IMR-90 (cell line): ENCODE measurements around the gene VILL. TPM values are rescaled to one million over a fixed set of nuclear protein-coding genes. Genes with fewer than 3 reads are reported as not detected.

ENCODE experiments used
- ATAC-seq: fragments of 200-7000 bp; cut with Tn5 transposase; 2 replicates; pipeline ENCODE4 v1.9.1; 2020; ENCODE audit warnings: low read depth, mild to moderate bottlenecking, moderate library complexity
- BruUV-seq: library from RNA; stranded (reverse); fragments of 400-500 nt; replicated peaks from 2 replicates; lab custom pipeline; 2021; lab: Mats Ljungman, UMichigan
- CTCF ChIA-PET: fragments of 300-600 bp; formaldehyde crosslinking; extraction: SDS; loops from one replicate; lab custom pipeline; 2021; ENCODE audit warnings: antibody characterized with exemption; lab: Yijun Ruan, JAX
- POLR2A ChIA-PET: fragments of 300-600 bp; sonication (Branson Sonifier 250); formaldehyde crosslinking; loops from one replicate; lab custom pipeline; 2022; ENCODE audit warnings: antibody characterized with exemption; ENCODE audit not compliant: unreplicated experiment; lab: Charles Lee
- DNase-seq: peaks from one replicate; pipeline ENCODE4 v3.0.0; 2013
- H2AFZ ChIP-seq: replicated peaks from 2 replicates; pipeline ENCODE3; 2013; ENCODE audit warnings: low read length, mild to moderate bottlenecking; ENCODE audit not compliant: poor library complexity
- H2AK5ac ChIP-seq: 2 replicates; pipeline ENCODE4 v1.6.1; 2013; ENCODE audit warnings: low read depth, low read length, inconsistent platforms
- H2AK9ac ChIP-seq: replicated peaks from 2 replicates; pipeline ENCODE3; 2013; ENCODE audit warnings: mild to moderate bottlenecking, low read depth, low read length, moderate library complexity; ENCODE audit not compliant: poor library complexity
- H2BK120ac ChIP-seq: 2 replicates; pipeline ENCODE4 v1.6.1; 2013; ENCODE audit warnings: low read depth, low read length, inconsistent platforms
- H2BK15ac ChIP-seq: 3 replicates; pipeline ENCODE4 v1.6.1; 2013; ENCODE audit warnings: low read depth, low read length, inconsistent platforms
- H2BK20ac ChIP-seq: 2 replicates; pipeline ENCODE4 v1.6.1; 2013; ENCODE audit warnings: low read depth, mild to moderate bottlenecking, inconsistent platforms, low read length, moderate library complexity
- H2BK5ac ChIP-seq: 2 replicates; pipeline ENCODE4 v1.6.1; 2013; ENCODE audit warnings: mild to moderate bottlenecking, low read depth, low read length, inconsistent platforms; ENCODE audit not compliant: poor library complexity, severe bottlenecking
- H3K14ac ChIP-seq: replicated peaks from 2 replicates; pipeline ENCODE4 v1.6.1; 2013; ENCODE audit warnings: low read depth, low read length, inconsistent platforms
- H3K18ac ChIP-seq: 2 replicates; pipeline ENCODE4 v1.6.1; 2013; ENCODE audit warnings: low read depth, low read length, control low read depth
- H3K23ac ChIP-seq: 2 replicates; pipeline ENCODE4 v1.6.1; 2013; ENCODE audit warnings: low read depth, low read length, inconsistent platforms
- H3K27ac ChIP-seq: 2 replicates; pipeline ENCODE4 v1.5.1; 2013; ENCODE audit warnings: mild to moderate bottlenecking, control low read depth, low read length; ENCODE audit not compliant: insufficient read depth
- H3K27me3 ChIP-seq: 2 replicates; pipeline ENCODE4 v1.6.1; 2013; ENCODE audit warnings: low read length; ENCODE audit not compliant: control insufficient read depth, insufficient read depth
- H3K36me3 ChIP-seq: 2 replicates; pipeline ENCODE4 v1.6.1; 2013; ENCODE audit warnings: low read length, mixed read lengths; ENCODE audit not compliant: control insufficient read depth, insufficient read depth
- H3K4ac ChIP-seq: 2 replicates; pipeline ENCODE4 v1.6.1; 2013; ENCODE audit warnings: low read depth, low read length, inconsistent platforms
- H3K4me1 ChIP-seq: 2 replicates; pipeline ENCODE4 v1.6.1; 2013; ENCODE audit warnings: low read length, mixed read lengths; ENCODE audit not compliant: control insufficient read depth, insufficient read depth
- H3K4me2 ChIP-seq: 2 replicates; pipeline ENCODE4 v1.6.1; 2013; ENCODE audit warnings: low read depth, mild to moderate bottlenecking, control low read depth, low read length, moderate library complexity
- H3K4me3 ChIP-seq: 2 replicates; pipeline ENCODE4 v1.5.1; 2013; ENCODE audit warnings: low read depth, mild to moderate bottlenecking, control low read depth, low read length, moderate library complexity; ENCODE audit not compliant: insufficient read depth
- H3K56ac ChIP-seq: 2 replicates; pipeline ENCODE4 v1.6.1; 2013; ENCODE audit warnings: low read length, inconsistent platforms; ENCODE audit not compliant: insufficient read depth; ENCODE audit errors: extremely low read depth
- H3K79me1 ChIP-seq, 2 experiments: 2 replicates each; pipeline ENCODE4 v1.6.1; 2013; ENCODE audit warnings: low read length in 2 of 2, inconsistent platforms in 1 of 2, low read depth in 1 of 2
- H3K9ac ChIP-seq: 2 replicates; pipeline ENCODE4 v1.6.1; 2013; ENCODE audit warnings: low read depth, low read length, control low read depth
- H3K9me1 ChIP-seq: 2 replicates; pipeline ENCODE4 v1.6.1; 2013; ENCODE audit warnings: low read length, inconsistent platforms; ENCODE audit not compliant: insufficient read depth
- H3K9me3 ChIP-seq: 2 replicates; pipeline ENCODE4 v1.6.1; 2013; ENCODE audit warnings: low read length; ENCODE audit not compliant: control insufficient read depth, insufficient read depth
- H4K20me1 ChIP-seq: 2 replicates; pipeline ENCODE4 v1.6.1; 2013; ENCODE audit warnings: low read length, inconsistent platforms; ENCODE audit not compliant: insufficient read depth
- H4K5ac ChIP-seq: 2 replicates; pipeline ENCODE4 v1.6.1; 2013; ENCODE audit warnings: mild to moderate bottlenecking, low read depth, low read length, control low read depth
- H4K8ac ChIP-seq, 2 experiments: 2 replicates each; pipeline ENCODE4 v1.6.1; 2013; ENCODE audit warnings: low read depth in 2 of 2, low read length in 2 of 2, control low read depth in 1 of 2, inconsistent platforms in 1 of 2
- H4K91ac ChIP-seq: 2 replicates; pipeline ENCODE4 v1.6.1; 2013; ENCODE audit warnings: low read depth, low read length, inconsistent platforms; ENCODE audit not compliant: insufficient read depth
- CEBPB ChIP-seq: IDR thresholded peaks from 2 replicates; pipeline ENCODE4 v1.6.1; 2012; ENCODE audit warnings: low read depth, low read length, improper control_type of control experiment
- CTCF ChIP-seq: conservative IDR thresholded peaks from 2 replicates; pipeline ENCODE4 v1.5.1; 2012; ENCODE audit warnings: mild to moderate bottlenecking, low read depth, low read length, improper control_type of control experiment
- MAZ ChIP-seq: IDR thresholded peaks from 2 replicates; pipeline ENCODE4 v1.6.1; 2012; ENCODE audit warnings: low read depth, mild to moderate bottlenecking, low read length, improper control_type of control experiment, moderate library complexity, borderline replicate concordance
- MXI1 ChIP-seq: IDR thresholded peaks from 2 replicates; pipeline ENCODE4 v1.6.1; 2012; ENCODE audit warnings: low read depth, mild to moderate bottlenecking, low read length, moderate library complexity, borderline replicate concordance
- NFE2L2 ChIP-seq: fragments of 150-350 bp; IDR thresholded peaks from 2 replicates; pipeline ENCODE4 v1.6.1; 2016; ENCODE audit warnings: low read depth, mild to moderate bottlenecking, low read length
- RAD21 ChIP-seq: IDR thresholded peaks from 2 replicates; pipeline ENCODE4 v1.6.1; 2012; ENCODE audit warnings: low read length, improper control_type of control experiment
- RCOR1 ChIP-seq: IDR thresholded peaks from 2 replicates; pipeline ENCODE4 v1.6.1; 2012; ENCODE audit warnings: mild to moderate bottlenecking, low read length, improper control_type of control experiment; ENCODE audit not compliant: insufficient replicate concordance
- RFX5 ChIP-seq: IDR thresholded peaks from 2 replicates; pipeline ENCODE4 v1.8.0; 2012; ENCODE audit warnings: low read depth, mild to moderate bottlenecking, low read length, moderate library complexity
- SMC3 ChIP-seq: fragments of 150-350 bp; IDR thresholded peaks from 2 replicates; pipeline ENCODE4 v1.6.1; 2016; ENCODE audit warnings: low read depth, mild to moderate bottlenecking, antibody characterized with exemption, low read length, moderate library complexity
- WGBS, 2 experiments: methylation state at CpG; one replicate each; pipeline versions ENCODE4 v1.1.5 to v1.1.7; 2013; ENCODE audit warnings: missing lambda C conversion rate in 2 of 2; ENCODE audit not compliant: insufficient read length in 1 of 2; ENCODE audit errors: extremely low coverage in 2 of 2; 5-methylcytosine and 5-hydroxymethylcytosine counted together
- dilution Hi-C: fragments of 300-500 bp; cut with HindIII; formaldehyde crosslinking; loops from one replicate; pipeline ENCODE4 v1.14.3; 2018; ENCODE audit warnings: low sequenced_read_pairs; ENCODE audit not compliant: unreplicated experiment
- in situ Hi-C: fragments of 300-500 bp; cut with MboI; formaldehyde crosslinking; loops from 3 replicates; pipeline ENCODE4 v1.14.3; 2019; ENCODE audit warnings: low sequenced_read_pairs, inconsistent platforms, mixed read lengths
- intact Hi-C: fragments of 100-400 bp; cut with micrococcal nuclease; formaldehyde crosslinking; loops from 2 replicates; pipeline ENCODE4 v1.10.0; 2022
- polyA plus RNA-seq, 3 experiments: library from polyadenylated mRNA; depleted of rRNA; stranded (reverse); fragments of >200 nt; gene quantifications; 2 replicates each; pipeline ENCODE4 v1.2.3, GENCODE V29; 2012; ENCODE audit warnings: low replicate concordance in 1 of 3
- total RNA-seq: library from RNA; depleted of rRNA; stranded (reverse); fragments of >200 nt; gene quantifications from 2 replicates; pipeline ENCODE4 v1.2.3, GENCODE V29; 2012

Gene VILL
- total and polyA plus RNA-seq, 2 of the 4 experiments (the other 2 are of a cell fraction) = 2.3 to 4.7 TPM

GRCh38 chr3:37963635-37964034 is 27.0 kb upstream of the VILL start:
- Histone ChIP-seq H4K20me1 (peaks cover 6% of the 10 kb centered on the region; the same call in 1 of the 2 replicates), H2BK15ac (no peak overlapping the region), H2BK5ac (no peak overlapping the region), H2AK9ac (no peak overlapping the region), H3K27ac (no peak overlapping the region), H3K4me3 (no peak overlapping the region), H3K9ac (no peak overlapping the region), H3K27me3 (no peaks in the 10 kb centered on the region), H2BK20ac (no peak overlapping the region), H3K23ac (no peak overlapping the region), H3K36me3 (peaks cover 7% of the 10 kb centered on the region; the same call in 1 of the 2 replicates), H3K9me3 (no peaks in the 10 kb centered on the region), H2AFZ (no peak overlapping the region), H3K14ac (no peak overlapping the region), H3K4me2 (no peak overlapping the region), H3K18ac (no peak overlapping the region), H2BK120ac (no peak overlapping the region), H4K5ac (no peak overlapping the region), H3K4ac (no peak overlapping the region), H4K91ac (no peak overlapping the region), H4K8ac (no peak overlapping the region), H2AK5ac (no peak overlapping the region), H3K56ac (no peak overlapping the region), H3K79me1 (peaks cover 4 to 14% of the 10 kb centered on the region in 2 experiments; a peak in 2 of 4 replicates), H3K9me1 (peaks cover 5% of the 10 kb centered on the region), H3K4me1 (peaks cover 4% of the 10 kb centered on the region; the same call in 1 of the 2 replicates)
- CTCF ChIA-PET = interaction anchor here (0.6 to 1.0 kb wide), 2 partner anchors 67 to 108 kb away, joined by 3 to 5 read pairs; no protein-coding TSS in a partner anchor
- no TSS peak for BruUV-seq
- dilution Hi-C loops = no loop called here
- WGBS, 2 experiments = no CpG with 5 or more reads among the region's 3 CpGs
- DNase-seq (no peak), ATAC-seq (no peak)
- intact Hi-C loops = no loop called here
- POLR2A ChIA-PET = interaction anchor here (0.6 kb wide), 1 partner anchor 19 kb away, joined by 8 read pairs; no protein-coding TSS in a partner anchor
- in situ Hi-C loops = loop anchor here (5.0 kb wide), 1 partner anchor 106 kb away; no protein-coding TSS in a partner anchor
- TF ChIP-seq RCOR1 (no peak), NFE2L2 (no peak), CTCF (no peak), CEBPB (no peak), RFX5 (no peak), SMC3 (no peak), MXI1 (no peak), MAZ (no peak), RAD21 (no peak)
